ENCODE results near the gene DHODH. TPM values are rescaled to one million over a fixed set of nuclear protein-coding genes. Genes with fewer than 3 reads are reported as not detected.

The DHODH gene
- total RNA-seq, 1 experiment from 2014 or later, result 23.0 TPM

DNA sequence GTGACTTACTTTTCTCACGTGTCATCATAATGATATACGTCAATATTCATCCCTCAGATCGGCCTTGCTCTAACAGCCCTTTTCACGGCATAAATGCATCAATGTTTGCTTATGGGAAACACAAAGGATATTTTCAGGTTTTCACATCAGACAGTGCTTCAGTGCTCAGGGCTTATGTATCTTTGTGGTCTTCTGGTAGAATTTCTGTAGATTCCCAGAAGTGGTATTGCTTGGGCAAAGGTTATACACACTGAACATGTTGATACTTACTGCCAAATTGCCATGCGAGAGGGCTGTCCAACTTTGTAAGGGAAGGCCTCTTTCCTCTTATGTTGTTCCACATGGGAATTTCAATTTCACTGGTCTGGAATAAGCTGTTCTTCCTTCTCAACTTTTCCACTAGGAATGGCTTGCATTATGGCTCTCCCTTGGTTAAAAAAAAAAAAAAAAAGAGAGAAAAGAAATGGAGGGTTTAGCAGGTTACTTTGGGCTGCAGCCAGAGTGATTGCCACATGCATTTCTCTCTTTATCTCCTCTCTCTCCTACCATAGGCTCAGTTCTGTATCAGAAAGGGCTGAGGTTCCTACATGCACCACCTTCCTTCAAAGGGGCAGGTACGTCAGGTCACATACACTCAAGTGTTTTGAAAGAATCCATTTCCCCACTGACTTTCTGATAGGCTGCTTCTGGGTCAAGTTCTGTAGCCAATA, 19.3 kb downstream of the DHODH start:
- Mint-ChIP-seq H3K4me1 (ENCODE audit: low read depth, unreplicated experiment) (peaks cover 8% of the 10 kb centered on the region), H3K27ac (ENCODE audit: unreplicated experiment) (no peak overlapping the region), H3K27me3 (ENCODE audit: insufficient read depth, unreplicated experiment) (no peaks in the 10 kb centered on the region), H3K36me3 (ENCODE audit: insufficient read depth, unreplicated experiment) (peaks cover 25% of the 10 kb centered on the region), H3K9me3 (ENCODE audit: unreplicated experiment) (no peaks in the 10 kb centered on the region), H3K4me3 (ENCODE audit: unreplicated experiment) (no peak overlapping the region)
- no TSS peak for BruUV-seq (replicated peaks)
- intact Hi-C loops (cut with micrococcal nuclease; ENCODE audit: unreplicated experiment), result no loop called here
- no peaks in the 10 kb centered on the region for H3K4me1 ChIP-seq
- no peak overlapping the region for H3K4me3 ChIP-seq (ENCODE audit: low read depth, low read length)
- H3K9me3 ChIP-seq, result no peaks in the 10 kb centered on the region
- TF ChIP-seq, protein P1, sequence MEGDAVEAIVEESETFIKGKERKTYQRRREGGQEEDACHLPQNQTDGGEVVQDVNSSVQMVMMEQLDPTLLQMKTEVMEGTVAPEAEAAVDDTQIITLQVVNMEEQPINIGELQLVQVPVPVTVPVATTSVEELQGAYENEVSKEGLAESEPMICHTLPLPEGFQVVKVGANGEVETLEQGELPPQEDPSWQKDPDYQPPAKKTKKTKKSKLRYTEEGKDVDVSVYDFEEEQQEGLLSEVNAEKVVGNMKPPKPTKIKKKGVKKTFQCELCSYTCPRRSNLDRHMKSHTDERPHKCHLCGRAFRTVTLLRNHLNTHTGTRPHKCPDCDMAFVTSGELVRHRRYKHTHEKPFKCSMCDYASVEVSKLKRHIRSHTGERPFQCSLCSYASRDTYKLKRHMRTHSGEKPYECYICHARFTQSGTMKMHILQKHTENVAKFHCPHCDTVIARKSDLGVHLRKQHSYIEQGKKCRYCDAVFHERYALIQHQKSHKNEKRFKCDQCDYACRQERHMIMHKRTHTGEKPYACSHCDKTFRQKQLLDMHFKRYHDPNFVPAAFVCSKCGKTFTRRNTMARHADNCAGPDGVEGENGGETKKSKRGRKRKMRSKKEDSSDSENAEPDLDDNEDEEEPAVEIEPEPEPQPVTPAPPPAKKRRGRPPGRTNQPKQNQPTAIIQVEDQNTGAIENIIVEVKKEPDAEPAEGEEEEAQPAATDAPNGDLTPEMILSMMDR (IDR thresholded peaks at IDR 0.05; ENCODE audit: insufficient read depth in 1 of 2, low read depth in 1 of 2, low read length in 1 of 2, severe bottlenecking in 1 of 2, unreplicated experiment in 1 of 2), result no peak
- POLR2A ChIA-PET, result no interaction called here
- H3K27me3 ChIP-seq (replicated peaks; ENCODE audit: control insufficient read depth, insufficient read depth, low read length), result no peaks in the 10 kb centered on the region
- CTCF ChIA-PET, result no interaction called here
- DNase-seq, result no peak
- no peaks in the 10 kb centered on the region; the same call in 1 of the 2 replicates for H3K36me3 ChIP-seq (ENCODE audit: control insufficient read depth, insufficient read depth, low read length)

DNA sequence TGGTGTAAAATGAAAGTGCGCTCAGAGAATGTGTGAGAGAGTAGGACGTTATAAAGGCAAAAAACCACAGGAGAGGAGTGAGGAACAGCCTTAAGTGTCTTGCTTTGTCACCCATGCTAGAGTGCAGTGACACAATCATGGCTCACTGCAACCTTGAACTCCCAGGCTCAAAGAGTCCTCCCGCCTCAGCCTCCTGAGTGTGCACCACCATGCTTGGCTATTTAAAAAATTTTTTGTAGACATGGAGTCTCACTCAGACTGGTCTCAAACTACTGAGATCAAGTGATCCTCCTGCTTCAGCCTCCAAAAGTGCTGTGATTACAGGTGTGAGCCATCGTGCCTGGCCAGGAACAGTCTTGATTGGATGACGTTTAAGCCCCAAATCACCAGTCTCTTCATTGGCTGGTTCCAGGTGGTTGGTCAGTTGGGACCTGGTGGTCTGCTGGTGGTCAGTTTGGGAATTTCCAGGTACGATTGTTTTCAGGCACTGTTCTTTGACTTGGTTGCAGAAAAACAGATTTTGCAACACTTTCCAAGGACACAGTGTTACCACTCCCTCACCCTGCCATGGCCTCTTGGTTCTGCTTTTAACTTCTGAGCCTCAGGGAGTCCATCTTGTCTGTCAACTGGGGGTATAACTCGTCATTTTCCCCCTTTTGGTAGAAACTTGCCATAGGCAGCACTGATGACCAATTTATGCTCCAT, 21.2 kb downstream of the DHODH start:
- Mint-ChIP-seq H3K9me3 (ENCODE audit: unreplicated experiment) (no peaks in the 10 kb centered on the region), H3K36me3 (ENCODE audit: insufficient read depth, unreplicated experiment) (peaks cover 10% of the 10 kb centered on the region), H3K4me1 (ENCODE audit: low read depth, unreplicated experiment) (peaks cover 6% of the 10 kb centered on the region), H3K27me3 (ENCODE audit: insufficient read depth, unreplicated experiment) (no peaks in the 10 kb centered on the region), H3K4me3 (ENCODE audit: unreplicated experiment) (no peak overlapping the region), H3K27ac (ENCODE audit: unreplicated experiment) (no peak overlapping the region)
- Histone ChIP-seq H3K4me3 (ENCODE audit: low read depth, low read length) (no peak overlapping the region), H3K9me3 (no peaks in the 10 kb centered on the region), H3K27me3 (replicated peaks; ENCODE audit: control insufficient read depth, insufficient read depth, low read length) (no peaks in the 10 kb centered on the region), H3K4me1 (no peaks in the 10 kb centered on the region), H3K36me3 (ENCODE audit: control insufficient read depth, insufficient read depth, low read length) (no peaks in the 10 kb centered on the region; the same call in 1 of the 2 replicates)
- no peak for DNase-seq
- TF ChIP-seq, protein P1 (IDR thresholded peaks at IDR 0.05; ENCODE audit: insufficient read depth in 1 of 2, low read depth in 1 of 2, low read length in 1 of 2, severe bottlenecking in 1 of 2, unreplicated experiment in 1 of 2), result no peak
- BruUV-seq (replicated peaks), result no TSS peak
- POLR2A ChIA-PET, result no interaction called here
- intact Hi-C loops (cut with micrococcal nuclease; ENCODE audit: unreplicated experiment), result no loop called here
- CTCF ChIA-PET, result no interaction called here

DNA sequence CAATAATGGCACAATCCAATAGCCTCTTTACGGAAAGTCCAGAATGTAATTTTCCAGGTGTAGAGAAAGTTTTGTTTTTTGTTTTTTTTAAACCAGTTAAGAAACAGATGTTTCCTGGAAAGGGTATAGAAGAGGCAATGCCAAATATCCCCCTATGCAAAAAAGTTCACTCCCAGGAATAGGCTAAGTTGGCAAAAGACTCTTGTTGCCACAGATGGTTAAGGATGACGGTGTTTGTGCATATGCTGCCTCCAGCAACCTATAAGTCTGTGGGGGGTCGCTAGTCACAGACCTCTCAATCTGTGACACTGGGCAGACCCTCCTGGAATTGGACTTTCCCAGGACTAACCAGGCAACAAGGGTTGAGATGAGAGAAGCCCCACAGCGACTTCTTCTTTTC, 24.9 kb downstream of the DHODH start:
- H3K4me3 ChIP-seq (ENCODE audit: low read depth, low read length), result no peak overlapping the region
- ChIA-PET POLR2A (no interaction called here), CTCF (no interaction called here)
- H3K4me1 Mint-ChIP-seq (ENCODE audit: low read depth, unreplicated experiment), result no peaks in the 10 kb centered on the region
- H3K27ac Mint-ChIP-seq (ENCODE audit: unreplicated experiment), result no peak overlapping the region
- no peak for DNase-seq
- no peaks in the 10 kb centered on the region for H3K27me3 Mint-ChIP-seq (ENCODE audit: insufficient read depth, unreplicated experiment)
- no TSS peak for BruUV-seq (replicated peaks)
- H3K9me3 ChIP-seq, result peaks cover 4% of the 10 kb centered on the region; the same call in 1 of the 2 replicates
- H3K4me3 Mint-ChIP-seq (ENCODE audit: unreplicated experiment), result no peak overlapping the region
- H3K27me3 ChIP-seq (replicated peaks; ENCODE audit: control insufficient read depth, insufficient read depth, low read length), result no peaks in the 10 kb centered on the region
- H3K36me3 ChIP-seq (ENCODE audit: control insufficient read depth, insufficient read depth, low read length), result no peaks in the 10 kb centered on the region
- no peaks in the 10 kb centered on the region for H3K9me3 Mint-ChIP-seq (ENCODE audit: unreplicated experiment)
- H3K4me1 ChIP-seq, result no peaks in the 10 kb centered on the region
- TF ChIP-seq, protein P1 (IDR thresholded peaks at IDR 0.05; ENCODE audit: insufficient read depth in 1 of 2, low read depth in 1 of 2, low read length in 1 of 2, severe bottlenecking in 1 of 2, unreplicated experiment in 1 of 2), result no peak
- intact Hi-C loops (cut with micrococcal nuclease; ENCODE audit: unreplicated experiment), result no loop called here
- H3K36me3 Mint-ChIP-seq (ENCODE audit: insufficient read depth, unreplicated experiment), result no peaks in the 10 kb centered on the region

Measured in Caco-2 (cell line).